IPS-18c (cell line): ENCODE data around the gene KRT6C.

ENCODE experiments used
- H3K4me3 ChIP-seq: 2 replicates; pipeline ENCODE4 v1.7.0; 2013; ENCODE audit warnings: low read depth, mild to moderate bottlenecking, low read length, moderate library complexity; ENCODE audit not compliant: insufficient read depth
- H3K9me3 ChIP-seq: one replicate; pipeline ENCODE4 v1.6.1; 2013; ENCODE audit warnings: mild to moderate bottlenecking, low read length, moderate library complexity; ENCODE audit not compliant: control insufficient read depth, insufficient read depth

KRT6C gene

GRCh38 chr12:52473768-52474167, at the start of gene KRT6C:
TSS of gene KRT6C (minus strand) at chr12:52473805. CDS start at chr12:52473737, 68 bp downstream.
- H3K4me3 ChIP-seq: no peak within 1 kb of the TSS
- no peaks in the 10 kb centered on the region for H3K9me3 ChIP-seq

- Histone ChIP-seq H3K4me3 (no peak overlapping the region), H3K9me3 (no peaks in the 10 kb centered on the region)
Observed at GRCh38 chr12:52522346-52523011, 48.9 kb upstream of the KRT6C start.

- Histone ChIP-seq H3K4me3 (no peak overlapping the region), H3K9me3 (no peaks in the 10 kb centered on the region)
Observed at GRCh38 chr12:52521568-52522266, 48.1 kb upstream of the KRT6C start.

- H3K4me3 ChIP-seq: no peak overlapping the region
- no peaks in the 10 kb centered on the region for H3K9me3 ChIP-seq
Observed at GRCh38 chr12:52521175-52521567, 47.6 kb upstream of the KRT6C start.

- Histone ChIP-seq H3K9me3 (no peaks in the 10 kb centered on the region), H3K4me3 (no peak within 1 kb of the TSS)
Observed at GRCh38 chr12:52519826-52520662, 46.4 kb upstream of the KRT6C start, which contains the start of gene KRT5. TSS of gene KRT5 (minus strand) at chr12:52520394. CDS start at chr12:52520296, 98 bp downstream.

- Histone ChIP-seq H3K4me3 (no peak overlapping the region), H3K9me3 (no peaks in the 10 kb centered on the region)
Observed at GRCh38 chr12:52519387-52519703, 45.7 kb upstream of the KRT6C start.

- H3K4me3 ChIP-seq: no peak overlapping the region
Observed at GRCh38 chr12:52518574-52519386, 45.2 kb upstream of the KRT6C start.

GRCh38 chr12:52517888-52518287, 44.3 kb upstream of the KRT6C start:
- Histone ChIP-seq H3K9me3 (no peaks in the 10 kb centered on the region), H3K4me3 (no peak overlapping the region)

More at GRCh38 chr12:52518574-52519386, 45.2 kb upstream of the KRT6C start:
- no peaks in the 10 kb centered on the region for H3K9me3 ChIP-seq

GRCh38 chr12:52517005-52517835, 43.6 kb upstream of the KRT6C start:
- Histone ChIP-seq H3K9me3 (no peaks in the 10 kb centered on the region), H3K4me3 (no peak overlapping the region)

GRCh38 chr12:52515927-52516831, 42.6 kb upstream of the KRT6C start:
- Histone ChIP-seq H3K4me3 (no peak overlapping the region), H3K9me3 (no peaks in the 10 kb centered on the region)

GRCh38 chr12:52515319-52515646, 41.7 kb upstream of the KRT6C start:
- Histone ChIP-seq H3K9me3 (peaks cover 1% of the 10 kb centered on the region), H3K4me3 (no peak overlapping the region)

- H3K4me3 ChIP-seq: no peak overlapping the region
- H3K9me3 ChIP-seq: peaks cover 2% of the 10 kb centered on the region
Observed at GRCh38 chr12:52514471-52515318, 41.1 kb upstream of the KRT6C start.

GRCh38 chr12:52513736-52514135, 40.1 kb upstream of the KRT6C start:
- H3K4me3 ChIP-seq: no peak overlapping the region
- peaks cover 2% of the 10 kb centered on the region for H3K9me3 ChIP-seq

GRCh38 chr12:52508211-52508610, 34.6 kb upstream of the KRT6C start:
- Histone ChIP-seq H3K4me3 (no peak overlapping the region), H3K9me3 (peaks cover 2% of the 10 kb centered on the region)
